ENCODE results near the gene CEMIP2.

GRCh38 chr9:71646131-71646530 is 122.2 kb downstream of the CEMIP2 start:
- TF ChIP-seq EZH2 (IDR thresholded peaks at IDR 0.05) (no peak), POLR2AphosphoS5 (IDR thresholded peaks at IDR 0.05; ENCODE audit: borderline replicate concordance, low read depth, low read length) (no peak)
